SK-N-SH (cell line): ENCODE data around the gene PTCD2. TPM values are rescaled to one million over a fixed set of nuclear protein-coding genes. Genes with fewer than 3 reads are reported as not detected.

Source experiments
- CTCF ChIA-PET: fragments of 300-600, 350-600 bp; formaldehyde crosslinking; extraction: SDS; loops from one replicate; lab custom pipeline; 2021; lab: Yijun Ruan, JAX
- POLR2A ChIA-PET: fragments of 350-600 bp; sonication (Branson Sonifier 250); formaldehyde crosslinking; extraction: SDS; loops from one replicate; lab custom pipeline; 2020; ENCODE audit warnings: antibody characterized with exemption, inconsistent platforms; lab: Yijun Ruan, JAX
- DNase-seq: peaks from one replicate; pipeline ENCODE4 v3.0.0; 2012
- H2AFZ ChIP-seq: fragments of 200-600 bp; sonication (generic); 2 replicates; pipeline ENCODE4 v1.8.1; 2016; ENCODE audit warnings: antibody characterized with exemption, mild to moderate bottlenecking, low read depth
- H3F3A ChIP-seq: fragments of 200-600 bp; sonication (generic); replicated peaks from 2 replicates; pipeline ENCODE3; 2016; ENCODE audit warnings: antibody characterized with exemption, mild to moderate bottlenecking; ENCODE audit not compliant: insufficient read depth
- H3K27ac ChIP-seq, 2 experiments: fragments of 200-500 bp in 1 of 2; fragments of 200-600 bp in 1 of 2; sonication (Bioruptor generic) in 1 of 2; sonication (generic), shearing (Covaris generic) in 1 of 2; 2 replicates each; pipeline versions ENCODE4 v1.5.1 to v1.6.1; 2014 to 2016; ENCODE audit warnings: low read depth in 2 of 2, inconsistent platforms in 1 of 2, low read length in 1 of 2, mild to moderate bottlenecking in 1 of 2, mixed read lengths in 1 of 2
- H3K27me3 ChIP-seq: fragments of 200-600 bp; sonication (generic), shearing (Covaris generic); 2 replicates; pipeline ENCODE4 v1.6.1; 2016; ENCODE audit warnings: mixed run types; ENCODE audit not compliant: insufficient read depth
- H3K36me3 ChIP-seq, 2 experiments: fragments of 200-500 bp in 1 of 2; fragments of 200-600 bp in 1 of 2; sonication (Bioruptor generic) in 1 of 2; sonication (generic) in 1 of 2; replicated peaks in 1 of 2; 2 replicates each; pipeline versions ENCODE3 to v1.5.1; 2014 to 2016; ENCODE audit warnings: low read length in 1 of 2, mild to moderate bottlenecking in 1 of 2; ENCODE audit not compliant: insufficient read depth in 2 of 2, control insufficient read depth in 1 of 2
- H3K4me1 ChIP-seq, 2 experiments: fragments of 200-500 bp in 1 of 2; fragments of 200-600 bp in 1 of 2; sonication (Bioruptor generic) in 1 of 2; sonication (generic), shearing (Covaris generic) in 1 of 2; 2 replicates each; pipeline versions ENCODE4 v1.5.1 to v1.6.1; 2014 to 2016; ENCODE audit warnings: low read depth in 1 of 2, low read length in 1 of 2, mixed run types in 1 of 2; ENCODE audit not compliant: insufficient read depth in 2 of 2, control insufficient read depth in 1 of 2
- H3K4me2 ChIP-seq: fragments of 200-600 bp; sonication (generic), shearing (Covaris generic); 2 replicates; pipeline ENCODE4 v1.6.1; 2017; ENCODE audit warnings: mixed run types
- H3K4me3 ChIP-seq, 2 experiments: fragments of 200-500 bp in 1 of 2; fragments of 200-600 bp in 1 of 2; sonication (Bioruptor generic) in 1 of 2; sonication (generic), shearing (Covaris generic) in 1 of 2; 2 replicates each; pipeline versions ENCODE4 v1.5.1 to v1.8.1; 2014 to 2016; ENCODE audit warnings: low read depth in 2 of 2, inconsistent platforms in 1 of 2, low read length in 1 of 2, mild to moderate bottlenecking in 1 of 2, mixed read lengths in 1 of 2, moderate library complexity in 1 of 2
- H3K79me2 ChIP-seq: fragments of 200-600 bp; sonication (generic); 2 replicates; pipeline ENCODE4 v1.8.1; 2017; ENCODE audit warnings: mild to moderate bottlenecking; ENCODE audit not compliant: insufficient read depth
- H3K9ac ChIP-seq: fragments of 200-600 bp; sonication (generic); 2 replicates; pipeline ENCODE4 v1.6.1; 2017; ENCODE audit warnings: mixed run types
- H3K9me2 ChIP-seq: fragments of 200-600 bp; sonication (generic); 2 replicates; pipeline ENCODE4 v1.6.1; 2017; ENCODE audit warnings: mixed run types
- H3K9me3 ChIP-seq: fragments of 200-600 bp; sonication (generic); 2 replicates; pipeline ENCODE4 v1.6.1; 2017; ENCODE audit warnings: mixed run types, mild to moderate bottlenecking, moderate library complexity
- H4K20me1 ChIP-seq: fragments of 200-600 bp; sonication (generic); 2 replicates; pipeline ENCODE4 v1.6.1; 2017; ENCODE audit warnings: mild to moderate bottlenecking, mixed run types; ENCODE audit not compliant: insufficient read depth
- CHD2 ChIP-seq: fragments of 150-350 bp; IDR thresholded peaks from 2 replicates; pipeline ENCODE4 v1.6.1; 2018; ENCODE audit warnings: low read length; ENCODE audit not compliant: partially characterized antibody
- FOSL2 ChIP-seq: IDR thresholded peaks from 2 replicates; pipeline ENCODE4 v1.4.0; 2012; ENCODE audit warnings: low read depth, mild to moderate bottlenecking, moderate library complexity, borderline replicate concordance
- GATA2 ChIP-seq: sonication (generic); formaldehyde crosslinking; IDR thresholded peaks from 2 replicates; pipeline ENCODE4 v1.5.0; 2020; ENCODE audit warnings: mild to moderate bottlenecking, missing genetic modification reagents
- NRF1 ChIP-seq: IDR thresholded peaks from 2 replicates; pipeline ENCODE4 v1.6.1; 2012; ENCODE audit warnings: low read depth, mild to moderate bottlenecking, low read length
- RAD21 ChIP-seq: IDR thresholded peaks from 2 replicates; pipeline ENCODE4 v1.6.1; 2012; ENCODE audit warnings: mild to moderate bottlenecking, low read length
- RFX5 ChIP-seq: IDR thresholded peaks from 2 replicates; pipeline ENCODE4 v1.6.1; 2012; ENCODE audit warnings: mild to moderate bottlenecking, improper control_type of control experiment, low read length
- RXRA ChIP-seq: IDR thresholded peaks from 2 replicates; pipeline ENCODE4 v1.4.0; 2012; ENCODE audit warnings: low read depth, mild to moderate bottlenecking, borderline replicate concordance
- SMC3 ChIP-seq: IDR thresholded peaks from 2 replicates; pipeline ENCODE4 v1.6.1; 2012; ENCODE audit warnings: low read depth, low read length, improper control_type of control experiment
- TAF1 ChIP-seq: IDR thresholded peaks from 2 replicates; pipeline ENCODE4 v1.6.1; 2012; ENCODE audit warnings: low read depth, mild to moderate bottlenecking, low read length, moderate library complexity, borderline replicate concordance
- WGBS: methylation state at CpG from one replicate; pipeline ENCODE4 v1.1.6; 2017; ENCODE audit warnings: low lambda C conversion rate; 5-methylcytosine and 5-hydroxymethylcytosine counted together
- polyA plus RNA-seq, 3 experiments: library from polyadenylated mRNA; depleted of rRNA; stranded (reverse); fragments of >200 nt; gene quantifications; 2 replicates each; pipeline ENCODE4 v1.2.3, GENCODE V29; 2012
- TF ChIP-seq, protein P1 (sequence below): IDR thresholded peaks from 2 replicates; pipeline ENCODE4 v1.6.1; 2012; ENCODE audit warnings: mild to moderate bottlenecking, low read depth, low read length, moderate library complexity
- TF ChIP-seq, protein P2 (sequence below): fragments of 150-350 bp; IDR thresholded peaks from 2 replicates; pipeline ENCODE4 v1.6.1; 2017; ENCODE audit warnings: antibody characterized with exemption, low read length, low read depth, borderline replicate concordance

Gene PTCD2
- polyA plus RNA-seq, 1 of the 3 experiments (the other 2 are of a cell fraction) = 6.7 TPM

- TF ChIP-seq, protein P1, sequence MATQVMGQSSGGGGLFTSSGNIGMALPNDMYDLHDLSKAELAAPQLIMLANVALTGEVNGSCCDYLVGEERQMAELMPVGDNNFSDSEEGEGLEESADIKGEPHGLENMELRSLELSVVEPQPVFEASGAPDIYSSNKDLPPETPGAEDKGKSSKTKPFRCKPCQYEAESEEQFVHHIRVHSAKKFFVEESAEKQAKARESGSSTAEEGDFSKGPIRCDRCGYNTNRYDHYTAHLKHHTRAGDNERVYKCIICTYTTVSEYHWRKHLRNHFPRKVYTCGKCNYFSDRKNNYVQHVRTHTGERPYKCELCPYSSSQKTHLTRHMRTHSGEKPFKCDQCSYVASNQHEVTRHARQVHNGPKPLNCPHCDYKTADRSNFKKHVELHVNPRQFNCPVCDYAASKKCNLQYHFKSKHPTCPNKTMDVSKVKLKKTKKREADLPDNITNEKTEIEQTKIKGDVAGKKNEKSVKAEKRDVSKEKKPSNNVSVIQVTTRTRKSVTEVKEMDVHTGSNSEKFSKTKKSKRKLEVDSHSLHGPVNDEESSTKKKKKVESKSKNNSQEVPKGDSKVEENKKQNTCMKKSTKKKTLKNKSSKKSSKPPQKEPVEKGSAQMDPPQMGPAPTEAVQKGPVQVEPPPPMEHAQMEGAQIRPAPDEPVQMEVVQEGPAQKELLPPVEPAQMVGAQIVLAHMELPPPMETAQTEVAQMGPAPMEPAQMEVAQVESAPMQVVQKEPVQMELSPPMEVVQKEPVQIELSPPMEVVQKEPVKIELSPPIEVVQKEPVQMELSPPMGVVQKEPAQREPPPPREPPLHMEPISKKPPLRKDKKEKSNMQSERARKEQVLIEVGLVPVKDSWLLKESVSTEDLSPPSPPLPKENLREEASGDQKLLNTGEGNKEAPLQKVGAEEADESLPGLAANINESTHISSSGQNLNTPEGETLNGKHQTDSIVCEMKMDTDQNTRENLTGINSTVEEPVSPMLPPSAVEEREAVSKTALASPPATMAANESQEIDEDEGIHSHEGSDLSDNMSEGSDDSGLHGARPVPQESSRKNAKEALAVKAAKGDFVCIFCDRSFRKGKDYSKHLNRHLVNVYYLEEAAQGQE = no peak
- TF ChIP-seq RAD21 = no peak
- TF ChIP-seq SMC3 = no peak
- TF ChIP-seq, all 33 proteins: peak for 0
Observed at GRCh38 chr5:72285424-72285821, 34.8 kb upstream of the PTCD2 start (continued).

GRCh38 chr5:72286798-72287197 lies 33.4 kb upstream of the PTCD2 start:
- no peak for DNase-seq
- ChIA-PET CTCF (interaction anchor here (0.8 to 1.9 kb wide), 2 partner anchors 22 to 42 kb away, joined by 3 to 5 read pairs; no protein-coding TSS in a partner anchor), POLR2A (no interaction called here)
- Histone ChIP-seq H4K20me1 (no peaks in the 10 kb centered on the region), H3K79me2 (no peaks in the 10 kb centered on the region), H3K4me1 (peaks cover 22 to 25% of the 10 kb centered on the region in 2 experiments), H3K36me3 (peaks cover 16 to 21% of the 10 kb centered on the region in 2 experiments), H3K4me3 (no peak overlapping the region), H3K9me2 (no peaks in the 10 kb centered on the region), H3K9me3 (no peaks in the 10 kb centered on the region), H3K27ac (no peak overlapping the region), H3F3A (peaks cover 33% of the 10 kb centered on the region), H3K27me3 (no peaks in the 10 kb centered on the region), H2AFZ (no peak overlapping the region), H3K4me2 (no peak overlapping the region), H3K9ac (no peak overlapping the region)
- TF ChIP-seq NRF1 = no peak
- TF ChIP-seq RFX5 = no peak
- TF ChIP-seq GATA2 (CRISPR knock-in tag) = no peak
- TF ChIP-seq CHD2 = no peak
- no peak for TF ChIP-seq RXRA
- TF ChIP-seq, protein P2, sequence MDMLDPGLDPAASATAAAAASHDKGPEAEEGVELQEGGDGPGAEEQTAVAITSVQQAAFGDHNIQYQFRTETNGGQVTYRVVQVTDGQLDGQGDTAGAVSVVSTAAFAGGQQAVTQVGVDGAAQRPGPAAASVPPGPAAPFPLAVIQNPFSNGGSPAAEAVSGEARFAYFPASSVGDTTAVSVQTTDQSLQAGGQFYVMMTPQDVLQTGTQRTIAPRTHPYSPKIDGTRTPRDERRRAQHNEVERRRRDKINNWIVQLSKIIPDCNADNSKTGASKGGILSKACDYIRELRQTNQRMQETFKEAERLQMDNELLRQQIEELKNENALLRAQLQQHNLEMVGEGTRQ = no peak
- no peak for TF ChIP-seq FOSL2
- TF ChIP-seq TAF1 = no peak
- WGBS = 100% methylated on average over 3 of the region's 5 CpGs
